Stimulated activated CD4-positive, alpha-beta T cell treated with anti-CD3 and anti-CD28 coated beads, TNF-alpha, amount 100 ng/mL, for 4 hours (primary cell): ENCODE measurements around the gene CLRN3.

ENCODE experiments used
- DNase-seq, 3 experiments: peaks; one replicate each; pipeline ENCODE4 v3.0.0-alpha.2; 2020; ENCODE audit warnings: low read depth in 3 of 3

The CLRN3 gene, protein sequence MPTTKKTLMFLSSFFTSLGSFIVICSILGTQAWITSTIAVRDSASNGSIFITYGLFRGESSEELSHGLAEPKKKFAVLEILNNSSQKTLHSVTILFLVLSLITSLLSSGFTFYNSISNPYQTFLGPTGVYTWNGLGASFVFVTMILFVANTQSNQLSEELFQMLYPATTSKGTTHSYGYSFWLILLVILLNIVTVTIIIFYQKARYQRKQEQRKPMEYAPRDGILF

DNA sequence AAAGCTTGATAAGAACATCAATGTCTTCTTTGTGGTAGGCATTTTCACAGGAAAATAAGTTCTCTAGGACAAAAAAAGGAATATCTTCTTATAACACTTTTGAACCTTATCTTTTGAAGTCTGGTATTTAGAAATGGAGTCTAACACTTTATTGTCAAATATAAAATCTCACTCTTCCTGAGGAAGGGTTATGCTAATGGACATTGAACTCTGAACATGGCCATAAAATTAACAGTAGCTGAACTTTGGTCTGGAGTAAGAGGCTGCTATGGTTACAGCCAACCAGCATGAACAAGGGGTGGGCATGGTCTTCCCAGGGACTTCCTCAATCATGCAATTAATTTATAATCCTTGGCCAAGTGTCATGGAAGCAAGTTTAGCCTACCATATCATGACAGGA, at the start of gene CLRN3:
CLRN3 (minus strand) TSS at position 199 of the 400 bp plus-strand sequence; CDS start at position 42, 157 bp downstream.
- no peak for DNase-seq

DNA sequence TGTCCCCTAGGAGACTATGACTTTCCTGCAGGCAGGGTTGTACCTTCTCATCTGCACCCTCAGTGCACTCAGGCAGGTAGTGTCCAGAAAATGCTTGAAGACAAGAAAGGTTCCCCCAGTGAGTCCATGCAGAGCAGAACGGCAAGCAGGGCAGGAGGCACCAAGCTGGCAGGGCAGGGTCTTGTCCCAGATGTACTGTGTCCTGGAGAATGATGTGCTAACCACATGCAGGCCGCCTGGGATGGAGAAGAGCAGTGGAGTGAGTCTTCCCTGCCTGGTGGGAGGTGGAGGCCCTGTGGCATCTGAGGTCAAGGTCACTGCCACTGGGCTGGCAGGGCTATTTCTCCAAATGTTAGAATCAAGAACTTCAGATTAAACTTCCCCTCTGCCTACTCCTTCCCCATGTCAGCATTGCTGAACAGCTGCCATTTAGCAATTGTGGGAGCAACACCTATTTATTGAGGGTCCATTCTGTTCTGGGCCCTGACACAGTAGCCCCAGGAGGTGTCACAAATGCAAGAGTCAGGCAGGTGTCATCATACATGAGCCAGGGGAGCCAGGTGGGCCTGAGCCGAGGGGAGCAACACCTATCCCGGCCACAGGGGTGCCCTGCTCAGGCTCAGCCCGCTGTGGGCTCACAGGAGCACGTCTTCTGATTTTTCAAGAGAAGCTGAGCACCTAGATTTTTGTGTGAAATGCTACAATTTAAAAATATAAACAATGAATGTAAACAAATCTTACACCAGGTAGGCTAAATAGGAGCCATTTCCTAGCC, 48.3 kb upstream of the CLRN3 start:
- DNase-seq, result no peak

DNA sequence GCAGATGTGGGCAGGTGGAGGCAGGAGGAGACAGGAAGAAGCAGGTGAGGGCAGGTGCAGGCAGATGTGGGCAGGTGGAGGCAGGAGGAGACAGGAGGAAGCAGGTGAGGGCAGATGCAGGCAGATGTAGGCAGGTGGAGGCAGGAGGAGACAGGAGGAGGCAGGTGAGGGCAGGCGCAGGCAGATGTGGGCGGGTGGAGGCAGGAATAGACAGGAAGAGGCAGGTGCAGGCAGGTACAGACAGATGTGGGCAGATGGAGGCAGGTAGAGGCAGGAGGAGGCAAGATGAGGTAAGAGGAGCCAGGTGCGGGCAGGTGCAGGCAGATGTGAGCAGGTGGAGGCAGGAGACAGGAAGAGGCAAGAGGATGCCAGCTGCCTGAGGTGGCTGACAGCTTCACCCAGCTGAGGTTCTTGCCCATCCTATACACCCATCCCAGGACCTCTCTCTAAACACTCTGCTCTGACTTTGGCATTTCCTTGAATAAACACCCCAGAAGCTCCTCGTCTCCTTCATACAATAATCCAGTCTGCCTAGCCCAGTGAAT, 47.1 kb upstream of the CLRN3 start:
- DNase-seq, result no peak

DNA sequence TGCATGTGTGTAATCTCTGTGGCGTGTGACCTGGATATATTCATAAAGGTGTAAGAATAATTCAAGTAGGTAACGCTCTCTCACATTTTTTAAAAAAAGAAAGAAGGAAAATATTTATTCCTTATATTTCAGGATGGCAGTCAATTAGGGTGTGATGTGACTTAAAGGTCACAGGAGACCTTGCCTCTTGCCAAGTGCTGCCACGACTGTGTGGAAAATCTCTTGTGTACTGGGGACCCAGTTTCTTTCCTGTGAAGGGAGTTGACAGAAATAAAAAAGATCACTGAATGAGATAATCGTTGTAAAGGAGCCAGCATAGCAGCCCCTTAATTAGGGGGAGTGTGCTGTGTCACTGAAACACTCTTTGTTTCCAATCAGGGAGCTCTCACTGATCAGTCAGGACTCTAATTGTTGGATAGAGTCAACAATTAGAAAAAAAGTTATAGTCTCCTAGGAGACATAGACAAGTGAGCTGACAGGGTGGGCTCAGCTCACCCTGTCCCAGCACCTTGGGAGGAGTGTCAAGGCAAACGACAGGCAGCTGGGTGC, 45.2 kb upstream of the CLRN3 start:
- DNase-seq, result no peak

DNA sequence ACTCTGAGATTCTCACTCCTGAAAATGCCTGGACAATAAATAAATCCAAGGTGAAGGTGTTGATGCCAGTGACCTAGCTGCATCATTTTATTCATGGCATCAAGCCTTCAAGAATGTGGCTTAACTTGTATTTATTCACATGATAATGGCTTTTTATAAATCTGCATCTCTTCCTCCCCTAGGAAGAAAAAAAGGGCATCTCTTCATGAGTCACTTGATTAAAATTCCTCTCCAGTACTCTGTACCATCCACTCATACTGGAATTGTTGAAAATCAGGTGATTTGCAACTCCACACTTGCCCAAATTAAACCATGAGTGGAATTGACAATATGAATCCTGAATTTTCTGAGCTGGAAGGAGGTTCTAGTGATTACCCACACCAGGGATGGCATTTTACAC, 44.3 kb upstream of the CLRN3 start:
- DNase-seq, result no peak

DNA sequence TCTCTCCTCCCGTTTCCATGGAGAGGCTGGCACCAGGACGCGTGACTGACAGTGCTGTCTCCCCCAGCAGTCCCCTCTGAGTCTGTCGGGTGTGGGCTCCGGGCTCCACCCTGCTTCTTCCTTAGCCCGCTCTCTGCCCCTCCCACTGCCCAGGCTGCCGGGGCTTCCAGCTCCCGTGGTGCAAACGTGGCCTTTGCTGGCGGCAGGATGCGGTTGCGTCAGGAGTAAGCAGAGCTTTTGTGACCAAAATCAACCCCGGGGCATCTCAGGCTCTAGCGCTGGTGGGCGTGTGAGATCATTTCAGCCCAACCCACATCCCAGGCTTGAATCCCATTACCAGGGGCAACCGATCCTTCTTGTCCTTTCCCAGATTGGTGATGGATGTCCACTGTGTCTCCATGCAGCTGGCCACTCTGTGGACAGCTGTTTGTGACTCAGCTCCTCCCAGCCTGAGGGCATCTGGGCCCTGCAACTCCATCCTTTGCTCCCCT, 42.4 kb upstream of the CLRN3 start:
- DNase-seq, result no peak

DNA sequence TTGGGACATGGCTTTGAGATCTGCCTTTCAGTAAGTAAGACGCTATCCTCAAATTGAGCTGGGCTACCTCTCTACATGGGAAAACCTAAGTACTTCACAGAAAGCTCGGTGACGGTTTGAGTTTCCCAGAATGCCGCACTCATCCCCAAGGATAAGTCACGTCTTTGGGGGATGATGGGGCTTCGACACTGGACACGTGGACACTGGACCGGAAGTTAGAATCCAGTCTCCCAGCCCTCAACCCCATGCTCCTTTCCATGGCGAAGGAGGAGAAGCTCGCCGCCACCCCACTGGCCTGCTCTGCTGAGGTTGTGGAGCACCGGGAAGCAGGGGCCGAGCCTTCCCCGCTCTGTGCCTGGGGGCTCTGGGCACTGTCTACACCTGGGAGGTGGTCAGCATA, 41.6 kb upstream of the CLRN3 start:
- DNase-seq, result no peak

DNA sequence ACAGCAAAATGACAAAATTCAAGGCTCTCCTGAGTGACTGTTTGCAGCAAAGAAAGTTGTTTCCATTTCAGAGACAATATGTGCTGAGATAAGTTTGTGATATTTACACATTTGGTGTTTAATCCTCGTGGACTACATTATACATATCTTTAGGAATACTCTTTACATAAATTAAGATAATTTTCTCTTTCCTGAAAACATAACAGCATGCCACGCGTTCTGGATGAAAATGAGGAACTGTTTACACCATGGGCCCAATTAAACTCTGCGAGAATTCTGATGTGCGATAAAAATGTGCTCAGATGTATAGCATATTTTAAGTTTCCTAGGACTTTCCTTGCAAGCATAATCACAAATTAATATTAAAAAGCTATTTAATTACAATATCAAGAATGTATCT, 40.5 kb upstream of the CLRN3 start:
- no peak for DNase-seq

DNA sequence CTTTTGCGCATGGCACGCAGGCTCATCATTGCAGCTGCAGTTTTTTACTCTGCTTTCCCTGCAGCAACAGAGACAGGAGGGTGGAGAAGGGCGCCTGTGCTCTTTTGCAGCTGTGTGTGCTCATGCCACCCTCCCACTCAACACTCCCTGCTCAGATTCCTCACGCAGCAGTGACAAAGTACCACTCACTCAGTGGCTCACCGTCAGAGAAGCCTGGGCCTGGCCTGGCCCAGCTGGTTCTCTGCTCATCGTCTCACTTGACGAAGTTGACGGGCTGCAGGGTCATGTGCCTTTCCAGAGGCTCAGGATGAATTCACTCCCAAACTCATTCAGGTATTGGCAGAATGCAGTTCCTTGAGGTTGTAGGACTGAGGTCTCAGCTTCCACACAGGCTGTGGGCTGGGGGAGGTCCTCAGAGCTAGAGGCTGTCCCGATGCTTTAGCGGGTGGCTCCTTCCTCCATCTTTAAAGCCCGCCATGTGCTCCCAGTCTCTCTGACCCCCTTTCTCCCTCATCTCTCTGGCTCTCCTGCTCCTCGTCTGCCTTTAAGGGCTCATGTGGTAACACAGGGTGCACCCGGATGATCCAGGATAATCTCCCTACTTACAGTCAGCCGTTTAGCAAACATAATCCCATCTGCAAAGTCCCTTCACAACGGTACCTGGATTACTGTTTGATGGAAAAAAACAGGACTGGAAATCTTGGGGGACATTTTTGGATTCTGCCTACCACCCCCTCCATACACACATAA, 40.0 kb upstream of the CLRN3 start:
- no peak for DNase-seq

DNA sequence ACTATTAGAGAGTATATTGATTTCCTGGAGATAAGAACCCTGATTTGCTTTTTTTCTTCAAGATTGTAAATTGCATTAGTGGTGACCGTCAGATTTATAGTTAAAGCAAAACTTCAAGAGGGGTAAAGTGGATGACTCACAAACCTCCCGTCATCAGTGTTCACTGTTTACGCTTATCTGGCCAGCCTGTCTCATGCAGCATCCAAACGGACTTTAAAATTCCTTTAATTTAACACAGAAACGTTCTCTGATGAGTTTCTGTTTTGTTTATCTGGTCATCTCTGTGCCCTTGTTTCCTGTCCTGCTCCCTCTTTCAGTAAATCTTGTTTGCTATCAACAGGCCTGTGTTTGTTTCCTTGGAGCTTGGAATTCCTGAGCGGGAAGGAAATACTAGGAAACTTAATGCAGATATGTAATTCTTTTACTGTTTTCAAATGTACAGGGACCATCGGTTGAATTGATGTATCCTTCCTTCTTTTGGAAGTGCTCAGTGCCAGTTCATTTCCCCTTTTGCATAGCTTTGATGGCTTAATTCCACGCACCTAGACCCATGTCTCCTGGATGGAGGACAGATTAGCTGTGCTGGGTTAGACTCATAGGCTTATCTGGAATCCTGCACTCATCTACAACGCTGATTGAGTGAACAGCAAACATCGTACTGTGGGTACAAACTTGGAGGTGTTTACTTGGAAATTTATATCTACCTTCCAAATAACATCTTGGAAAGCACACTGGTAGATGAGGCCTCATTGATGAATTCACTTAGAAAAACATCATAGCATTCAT, 35.5 kb upstream of the CLRN3 start:
- DNase-seq, result no peak

DNA sequence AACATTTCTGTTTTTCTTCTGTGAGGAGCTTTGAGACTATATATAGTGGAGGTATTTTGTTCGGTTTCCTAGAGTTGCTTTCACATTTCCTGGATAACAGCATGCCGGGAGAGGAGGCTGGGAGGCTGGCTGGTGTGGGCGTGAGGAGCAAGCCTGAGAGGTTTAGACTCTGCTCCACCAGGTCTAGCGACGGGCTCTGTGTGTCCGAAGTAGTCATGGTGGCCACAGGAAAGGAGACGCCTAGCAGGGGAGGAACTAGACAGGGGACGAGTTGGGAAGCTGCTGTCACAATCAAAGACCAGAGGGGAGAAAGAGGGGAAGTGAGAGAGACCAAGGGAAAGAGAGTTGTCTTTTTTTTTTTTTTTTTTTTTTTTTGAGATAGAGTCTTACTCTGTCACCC, 33.7 kb upstream of the CLRN3 start:
- no peak for DNase-seq

DNA sequence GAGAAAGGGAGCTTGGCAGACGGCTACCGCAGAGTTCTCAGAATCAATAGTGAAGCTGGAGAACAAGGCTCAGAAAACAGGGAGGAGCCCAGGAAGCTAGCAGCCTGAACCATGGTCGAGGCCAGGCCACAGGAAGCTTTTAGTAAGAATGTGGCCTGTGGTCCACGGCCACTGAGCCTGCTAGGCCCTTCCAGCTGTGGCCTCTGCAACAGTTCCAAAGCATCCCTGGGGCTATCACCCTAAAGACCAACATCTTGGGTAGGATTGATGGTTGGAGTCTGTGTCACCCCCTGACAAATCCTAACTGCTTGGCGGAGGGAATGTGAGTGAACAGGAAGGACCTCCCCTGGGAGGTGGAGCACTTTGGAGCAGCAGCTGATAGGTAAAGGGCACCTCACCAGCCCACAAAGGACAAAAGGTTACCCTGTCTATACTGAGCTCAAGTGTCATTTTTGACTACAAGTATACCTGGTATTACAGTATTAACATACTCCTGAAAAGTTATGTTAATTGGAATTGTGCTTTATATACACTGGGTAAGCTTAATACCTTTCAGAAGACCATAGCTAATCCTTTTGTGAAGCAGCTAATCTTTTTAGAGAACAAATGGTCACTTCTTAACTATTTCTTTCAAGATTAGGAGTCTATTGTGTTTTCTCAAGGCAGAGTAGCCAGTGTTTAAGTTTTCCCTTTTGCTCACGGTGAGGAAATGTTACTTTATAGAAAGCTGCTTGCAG, 32.9 kb upstream of the CLRN3 start:
- DNase-seq, result no peak

DNA sequence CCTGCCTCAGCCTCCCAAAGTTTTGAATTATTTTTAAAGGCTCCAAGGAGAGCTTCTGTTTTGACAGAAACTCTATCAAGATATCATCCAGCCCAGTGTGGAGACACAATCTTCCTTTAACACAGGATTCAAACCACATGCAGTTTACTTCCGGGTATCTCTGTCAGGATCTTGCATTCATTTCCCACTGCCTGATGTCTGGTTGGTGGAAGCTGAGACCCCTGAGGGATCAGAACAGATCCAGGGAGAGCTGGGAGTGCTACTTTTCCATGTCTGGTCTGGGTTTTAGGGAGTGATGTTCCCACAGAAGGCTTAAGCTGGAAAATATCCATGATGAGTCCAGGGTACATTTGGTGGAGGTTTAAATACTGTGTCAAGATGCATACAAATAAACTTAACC, 30.9 kb upstream of the CLRN3 start:
- no peak for DNase-seq

DNA sequence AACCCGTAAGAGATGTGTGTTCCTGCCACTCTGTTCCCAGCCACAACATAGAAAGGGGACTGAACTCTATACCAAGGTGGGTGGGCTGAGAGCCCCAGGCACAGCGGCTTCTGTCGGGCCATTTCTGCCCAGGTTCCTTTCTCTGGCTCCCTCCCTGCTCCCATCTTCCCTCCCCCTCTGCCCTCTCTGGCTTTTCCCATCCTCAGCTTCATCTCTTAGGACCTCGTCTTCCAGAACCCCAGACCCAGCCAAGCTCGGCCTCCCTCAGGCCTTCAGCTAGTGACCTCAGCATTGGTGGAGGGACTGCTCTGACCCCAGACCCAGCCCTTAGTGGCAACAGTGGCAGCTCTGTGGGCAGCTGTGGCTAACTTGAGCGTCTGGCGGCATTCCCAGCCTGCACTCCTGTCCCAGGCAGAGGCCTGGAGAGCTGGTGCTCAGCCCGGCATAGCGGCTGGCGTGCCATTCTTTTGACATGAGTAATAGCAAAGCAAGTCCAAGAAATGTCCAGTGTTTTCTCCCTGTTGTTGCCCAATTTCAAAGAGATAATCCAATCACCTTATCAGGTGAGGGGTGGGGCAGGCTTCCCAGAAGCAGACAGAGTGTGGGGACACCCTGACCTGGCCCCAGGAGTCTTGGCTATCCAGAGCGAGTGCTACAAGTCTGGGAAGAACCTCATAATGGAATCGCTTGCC, 30.1 kb upstream of the CLRN3 start:
- DNase-seq, result no peak

DNA sequence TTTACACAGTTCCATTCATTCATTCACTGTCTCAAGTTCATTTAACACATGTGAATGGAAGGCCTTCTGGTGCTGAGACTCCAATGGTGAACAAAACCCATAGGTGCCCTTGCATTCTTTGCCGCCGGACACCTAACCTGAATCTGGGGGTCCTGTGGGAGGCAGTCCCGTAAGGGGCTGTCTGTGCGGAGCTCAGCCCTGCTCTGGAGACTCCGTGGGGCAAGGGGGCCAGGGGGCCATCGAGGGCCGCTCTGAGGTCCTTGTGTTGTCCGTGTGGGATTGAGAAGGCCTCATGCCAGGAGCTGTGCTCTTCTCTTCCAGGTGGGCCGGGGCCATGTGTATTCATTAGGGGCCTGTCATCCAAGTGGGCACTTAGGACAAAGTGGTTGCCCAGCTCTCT, 29.5 kb upstream of the CLRN3 start:
- no peak for DNase-seq

DNA sequence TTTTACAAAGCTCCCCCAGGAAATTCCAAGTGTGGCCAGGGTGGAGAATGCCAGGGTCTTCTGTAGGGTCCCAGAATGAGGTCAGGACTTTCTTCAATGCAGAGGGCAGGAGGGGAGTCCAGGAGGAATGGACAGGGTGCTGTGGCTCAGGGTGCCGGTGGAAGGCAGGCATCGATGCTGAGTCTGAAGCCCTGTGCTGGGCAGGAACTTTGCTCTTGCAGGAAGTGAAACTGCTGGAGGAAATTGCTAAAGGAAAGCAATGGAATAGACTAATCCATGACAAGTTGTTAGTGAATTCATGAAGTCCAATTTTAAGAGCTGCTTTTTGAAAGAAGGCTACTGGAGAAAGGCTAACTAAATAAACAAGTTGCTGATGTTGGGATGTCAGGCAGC, 29.0 kb upstream of the CLRN3 start:
- DNase-seq, result no peak

DNA sequence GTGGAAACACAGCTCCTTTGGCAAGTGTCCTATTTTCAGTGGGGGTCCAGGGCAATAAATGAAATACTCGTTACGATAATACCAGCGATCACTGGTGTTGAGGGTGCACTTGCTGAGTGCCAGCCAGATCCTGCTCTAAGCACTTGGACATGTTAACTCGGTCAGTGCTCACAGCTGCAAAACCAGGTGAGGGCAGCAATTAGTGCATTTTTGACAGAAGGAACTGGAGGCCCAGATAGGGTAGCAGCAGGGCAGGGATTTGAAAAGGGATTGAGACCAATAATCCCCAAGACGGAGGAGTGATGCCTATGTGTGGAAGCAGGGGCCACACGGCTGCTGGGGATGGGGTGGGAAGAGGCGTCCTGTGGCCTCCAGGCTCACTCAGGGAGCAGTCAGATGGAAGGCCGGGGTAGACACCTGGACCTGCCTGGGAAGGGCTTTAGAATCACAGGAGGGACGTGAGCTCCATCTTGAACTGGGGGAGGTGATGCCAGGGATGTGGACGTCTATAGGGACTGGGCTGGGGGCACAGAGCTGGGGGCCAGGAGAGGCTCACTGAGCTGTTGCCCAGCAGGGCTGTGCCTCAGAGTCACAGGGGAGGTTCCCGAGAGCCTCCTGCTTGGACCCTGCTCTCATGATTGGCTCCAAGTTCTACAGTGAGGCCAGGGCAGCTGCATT, 28.5 kb upstream of the CLRN3 start:
- no peak for DNase-seq

DNA sequence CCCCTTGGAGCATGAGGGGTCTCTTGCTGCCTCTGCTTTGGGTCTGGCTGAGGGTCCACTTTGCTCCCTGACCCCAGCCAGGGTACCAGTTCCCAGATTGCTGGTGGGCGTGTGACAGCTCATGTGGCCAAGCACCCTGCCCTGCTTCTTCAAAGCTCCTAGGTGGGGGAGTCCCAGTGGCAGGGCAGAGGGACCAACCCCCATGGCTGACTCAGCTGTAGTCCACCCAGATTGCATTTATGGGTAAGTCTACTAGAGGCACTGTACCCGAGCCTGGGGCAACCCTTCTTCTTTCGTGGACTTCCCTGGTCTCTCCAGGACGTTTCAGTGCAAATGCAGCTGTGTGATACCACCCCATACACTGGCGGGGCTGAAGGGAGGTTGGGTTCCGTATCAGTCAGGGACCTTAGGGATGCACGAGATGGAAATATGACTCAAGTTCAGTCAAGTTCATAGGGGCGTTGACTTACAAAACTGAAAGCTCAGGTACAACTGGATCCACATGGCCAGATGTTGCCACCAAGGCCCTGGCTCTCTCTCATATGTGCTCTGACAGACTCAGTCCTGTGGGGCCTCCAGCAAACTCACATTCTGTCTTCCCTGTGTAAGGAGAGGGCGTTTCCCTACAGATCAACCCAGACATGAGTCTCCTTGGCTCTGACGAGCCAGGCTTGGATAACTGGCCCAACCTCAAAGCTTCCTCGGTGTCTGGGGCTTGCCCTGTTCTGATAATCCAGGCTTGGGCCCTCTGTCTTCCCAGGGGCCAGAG, 27.7 kb upstream of the CLRN3 start:
- no peak for DNase-seq
